SH-SY5Y (cell line): Measurements from ENCODE around the gene VSIR.

Experiments used
- GATA2 ChIP-seq: IDR thresholded peaks from 2 replicates; pipeline ENCODE4 v1.6.1; 2011; ENCODE audit warnings: mild to moderate bottlenecking, low read depth, low read length
- GATA3 ChIP-seq: IDR thresholded peaks from 2 replicates; pipeline ENCODE4 v1.6.1; 2011; ENCODE audit warnings: low read depth, mild to moderate bottlenecking, low read length, moderate library complexity

The VSIR gene

DNA sequence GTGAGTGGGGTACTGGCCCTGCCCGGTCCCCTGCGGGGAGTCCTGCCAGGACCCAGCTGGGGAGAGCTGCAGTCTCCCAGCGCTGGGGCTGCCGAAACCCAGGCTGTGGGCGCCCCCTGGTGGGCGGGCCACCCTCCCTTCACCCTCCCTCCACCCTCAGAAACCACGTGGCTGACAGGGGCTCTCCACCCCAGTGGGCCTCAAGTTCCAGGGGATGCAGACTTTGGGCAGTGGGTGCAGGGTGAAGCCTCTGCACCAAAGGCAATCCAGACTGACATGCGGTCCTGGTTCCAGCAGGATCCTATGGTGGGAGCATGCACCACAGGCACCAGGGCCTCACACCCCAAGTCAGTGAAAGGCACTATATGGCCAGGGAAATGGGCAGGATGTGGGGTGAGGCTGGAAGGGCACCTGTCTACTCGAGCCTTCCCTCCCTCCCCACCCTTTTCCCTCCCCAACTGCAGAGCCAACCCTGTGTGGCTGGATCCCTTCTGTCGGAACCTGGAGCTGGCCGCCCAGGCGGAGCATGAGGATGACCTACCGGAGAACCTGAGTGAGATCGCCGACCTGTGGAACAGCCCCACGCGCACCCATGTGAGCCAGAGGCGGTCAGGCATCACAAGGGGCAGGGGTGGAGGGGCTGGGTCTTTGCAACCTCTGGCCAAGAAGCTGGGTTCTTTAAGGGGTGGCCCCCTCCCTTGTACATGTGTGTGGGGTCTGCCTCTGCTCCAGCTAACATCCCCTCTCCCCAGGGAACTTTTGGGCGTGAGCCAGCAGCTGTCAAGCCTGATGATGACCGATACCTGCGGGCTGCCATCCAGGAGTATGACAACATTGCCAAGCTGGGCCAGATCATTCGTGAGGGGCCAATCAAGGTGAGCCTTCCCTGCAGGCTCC lies 38.9 kb upstream of the VSIR start:
- TF ChIP-seq GATA2 (no peak), GATA3 (no peak)

- TF ChIP-seq GATA2 (no peak), GATA3 (no peak)
Observed at GRCh38 chr10:71811351-71811750, 38.0 kb upstream of the VSIR start.

DNA sequence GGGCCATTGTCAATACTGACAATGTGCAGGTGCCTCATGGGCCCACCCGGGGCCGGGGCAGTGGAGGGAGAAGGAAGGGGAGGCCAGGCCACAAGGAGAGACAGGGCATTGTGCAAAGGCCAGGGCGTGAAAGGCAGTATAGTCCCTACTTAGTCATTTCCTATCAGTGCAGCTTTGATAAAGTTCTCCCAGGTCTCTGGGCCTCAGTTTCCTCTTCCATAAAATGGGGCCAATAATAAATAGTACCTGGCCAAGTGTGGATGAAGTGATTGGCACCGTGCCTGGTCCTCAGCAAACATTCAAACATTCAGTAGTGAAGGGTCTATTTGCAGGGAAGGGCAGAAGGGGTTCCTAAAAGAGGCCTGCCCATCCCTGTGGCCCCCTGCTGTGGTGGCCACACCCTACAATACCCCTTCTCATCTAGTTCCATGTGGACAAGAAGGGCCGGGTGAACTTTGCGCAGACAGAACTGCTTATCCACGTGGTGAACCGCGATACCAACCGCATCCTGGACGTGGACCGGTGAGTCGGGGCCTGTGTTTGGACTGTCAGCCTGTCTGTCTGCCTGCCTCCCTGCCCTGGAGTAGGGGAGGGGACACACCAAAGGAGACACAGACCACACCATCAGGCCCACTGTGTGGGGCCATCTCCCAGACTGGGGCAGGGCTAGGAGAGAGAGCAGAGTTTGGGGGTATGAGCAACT lies 36.9 kb upstream of the VSIR start:
- TF ChIP-seq GATA2 (no peak), GATA3 (no peak)

DNA sequence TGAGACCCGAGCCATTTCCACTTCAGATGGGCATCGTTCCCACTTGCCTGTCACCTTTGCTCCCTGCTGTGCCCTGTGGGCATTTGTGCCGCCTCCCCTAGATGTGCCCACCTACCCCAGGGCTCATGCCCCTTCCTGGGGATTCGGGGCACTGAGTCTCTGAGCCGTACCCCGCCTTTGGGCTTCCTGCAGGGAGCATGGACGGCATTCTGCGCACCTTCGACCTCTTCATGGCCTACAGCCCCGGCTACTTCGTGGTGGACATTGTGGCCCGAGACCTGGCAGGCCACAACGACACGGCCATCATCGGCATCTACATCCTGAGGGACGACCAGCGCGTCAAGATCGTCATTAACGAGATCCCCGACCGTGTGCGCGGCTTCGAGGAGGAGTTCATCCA lies 36.3 kb upstream of the VSIR start:
- TF ChIP-seq GATA3 (no peak), GATA2 (no peak)

DNA sequence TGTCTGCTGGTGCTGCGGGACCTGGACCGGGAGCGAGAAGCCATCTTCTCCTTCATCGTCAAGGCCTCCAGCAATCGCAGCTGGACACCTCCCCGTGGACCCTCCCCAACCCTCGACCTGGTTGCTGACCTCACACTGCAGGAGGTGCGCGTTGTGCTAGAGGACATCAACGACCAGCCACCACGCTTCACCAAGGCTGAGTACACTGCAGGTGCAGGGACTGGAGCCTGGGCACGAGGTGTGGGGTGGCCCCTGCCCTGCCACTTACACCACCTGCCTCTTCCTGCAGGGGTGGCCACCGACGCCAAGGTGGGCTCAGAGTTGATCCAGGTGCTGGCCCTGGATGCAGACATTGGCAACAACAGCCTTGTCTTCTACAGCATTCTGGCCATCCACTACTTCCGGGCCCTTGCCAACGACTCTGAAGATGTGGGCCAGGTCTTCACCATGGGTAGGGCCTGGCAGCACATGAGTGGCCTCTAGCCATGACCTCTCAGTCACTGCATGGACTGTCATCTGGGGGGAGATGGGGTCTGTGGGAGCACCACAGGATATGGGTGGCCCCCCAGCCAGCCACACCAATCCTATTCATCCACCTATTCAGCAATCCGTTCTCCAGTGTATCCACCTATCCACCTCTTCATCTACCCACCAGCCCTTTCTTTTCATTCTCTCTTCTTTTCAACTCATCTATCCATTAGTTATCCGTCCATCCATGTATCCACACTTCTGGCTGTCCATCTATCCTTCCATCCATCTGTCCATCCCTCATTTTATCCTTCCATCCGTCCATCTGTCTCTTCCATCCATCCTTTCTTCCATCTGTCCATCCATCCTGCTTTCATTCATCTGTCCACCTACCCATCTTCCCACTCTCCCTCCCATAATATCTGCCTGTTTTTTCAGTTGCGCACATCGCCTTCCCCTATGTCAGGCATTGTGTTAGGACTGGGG lies 34.5 kb upstream of the VSIR start:
- no peak for TF ChIP-seq GATA2
- TF ChIP-seq GATA3, result no peak

DNA sequence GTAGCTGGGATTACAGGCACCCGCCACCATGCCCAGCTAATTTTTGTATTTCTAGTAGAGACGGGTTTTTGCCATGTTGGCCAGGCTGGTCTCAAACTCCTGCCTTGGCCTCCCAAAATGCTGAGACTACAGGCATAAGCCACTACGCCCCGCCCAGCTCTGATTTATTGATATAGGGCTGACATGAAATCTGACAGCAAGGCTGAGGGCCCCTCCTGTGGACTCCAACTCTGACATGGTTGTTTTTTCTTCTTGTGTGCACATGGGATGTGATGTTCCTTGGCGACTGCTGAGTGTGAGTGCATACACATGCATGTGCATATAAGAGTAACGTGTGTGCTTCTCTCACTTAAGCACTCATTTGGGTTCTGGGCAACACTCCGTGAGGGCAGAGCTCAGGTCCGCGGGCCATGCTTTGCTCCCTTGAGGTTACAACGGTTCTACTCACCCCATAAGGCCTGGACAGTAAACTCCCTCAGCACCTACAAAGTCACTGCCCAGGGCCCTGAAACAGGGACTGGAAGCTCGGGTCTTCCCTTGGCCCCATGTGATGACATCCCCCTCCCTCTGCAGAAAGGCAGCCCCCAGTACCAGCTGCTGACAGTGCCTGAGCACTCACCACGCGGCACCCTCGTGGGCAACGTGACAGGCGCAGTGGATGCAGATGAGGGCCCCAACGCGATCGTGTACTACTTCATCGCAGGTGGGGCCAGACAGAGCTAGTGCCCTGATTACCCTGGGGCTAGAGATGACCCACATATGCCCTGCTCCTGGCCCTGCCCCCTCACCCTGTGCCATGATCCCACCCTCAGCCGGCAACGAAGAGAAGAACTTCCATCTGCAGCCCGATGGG lies 33.6 kb upstream of the VSIR start:
- no peak for TF ChIP-seq GATA3
- TF ChIP-seq GATA2, result no peak

DNA sequence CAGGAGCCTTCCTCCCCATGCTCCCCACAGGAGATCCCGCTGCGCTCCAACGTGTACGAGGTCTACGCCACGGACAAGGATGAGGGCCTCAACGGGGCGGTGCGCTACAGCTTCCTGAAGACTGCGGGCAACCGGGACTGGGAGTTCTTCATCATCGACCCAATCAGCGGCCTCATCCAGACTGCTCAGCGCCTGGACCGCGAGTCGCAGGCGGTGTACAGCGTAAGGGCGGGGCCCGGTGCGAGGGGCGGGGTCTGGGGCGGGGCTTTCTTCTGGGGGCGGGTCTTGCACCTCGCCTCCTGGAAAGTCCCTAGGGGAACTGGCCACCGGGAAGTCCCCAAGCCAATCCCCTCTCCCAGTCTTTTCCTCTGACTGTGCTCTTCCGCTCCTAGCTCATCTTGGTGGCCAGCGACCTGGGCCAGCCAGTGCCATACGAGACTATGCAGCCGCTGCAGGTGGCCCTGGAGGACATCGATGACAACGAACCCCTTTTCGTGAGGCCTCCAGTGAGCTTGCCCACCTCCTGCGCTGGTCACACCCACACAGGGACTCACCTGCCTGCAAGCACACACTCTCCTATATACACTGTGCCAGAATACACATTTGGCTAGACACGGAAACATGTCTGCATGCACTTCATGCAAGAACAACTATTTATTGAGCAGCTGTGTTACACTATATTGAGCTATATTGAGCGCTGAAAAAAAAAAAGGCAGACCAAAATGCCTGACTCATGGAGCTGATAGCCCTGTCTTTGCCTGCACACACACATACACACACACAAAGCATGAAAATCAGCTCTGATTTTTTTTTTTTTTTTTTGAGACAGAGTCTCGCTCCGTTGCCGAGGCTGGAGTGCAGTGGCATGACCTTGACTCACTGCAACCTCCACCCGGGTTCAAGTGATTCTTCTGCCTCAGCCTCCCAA lies 32.7 kb upstream of the VSIR start:
- no peak for TF ChIP-seq GATA2
- TF ChIP-seq GATA3, result no peak

GRCh38 chr10:71804077-71804476 lies 30.8 kb upstream of the VSIR start:
- TF ChIP-seq GATA3 (no peak), GATA2 (no peak)

GRCh38 chr10:71802715-71803488 lies 29.6 kb upstream of the VSIR start:
- no peak for TF ChIP-seq GATA3

- TF ChIP-seq GATA3, result no peak
- no peak for TF ChIP-seq GATA2
Observed at GRCh38 chr10:71802235-71802634, 28.9 kb upstream of the VSIR start.

- TF ChIP-seq GATA2 (no peak), GATA3 (no peak)
Observed at GRCh38 chr10:71801361-71801760, 28.0 kb upstream of the VSIR start.
